Kasumi-1 (cell line): ENCODE data around the gene ARHGDIB.

Source experiments
- DNase-seq, 2 experiments: peaks; one replicate each; lab custom pipeline; 2025; lab: John Stamatoyannopoulos, UW

ARHGDIB gene

GRCh38 chr12:14982991-14983390 is 21.6 kb upstream of the ARHGDIB start:
- no peak for DNase-seq

GRCh38 chr12:14982562-14982961 is 21.2 kb upstream of the ARHGDIB start:
- peak in 1 of 2 experiments; percentile 2 for DNase-seq

DNA sequence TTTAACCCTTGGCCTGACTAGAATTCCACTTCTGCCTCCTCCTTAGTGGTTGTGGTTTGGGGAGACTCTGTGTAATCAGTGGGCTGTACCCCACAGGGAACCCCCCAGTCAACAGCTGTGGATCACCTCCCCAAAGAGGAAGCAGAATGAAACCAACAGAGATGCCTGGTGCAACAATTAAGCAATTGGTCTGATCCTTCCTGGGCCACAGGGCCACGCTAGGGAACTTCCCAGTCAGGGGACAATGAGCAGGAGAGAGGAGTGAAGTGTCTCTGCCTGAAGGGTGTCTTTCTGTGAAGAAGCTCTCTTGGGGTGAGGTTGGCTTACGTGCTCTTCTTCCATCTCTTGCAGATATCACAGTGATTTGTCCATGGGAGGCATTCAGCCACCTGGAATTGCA is 19.6 kb upstream of the ARHGDIB start:
- peak; percentile 43 to 55 for DNase-seq

DNA sequence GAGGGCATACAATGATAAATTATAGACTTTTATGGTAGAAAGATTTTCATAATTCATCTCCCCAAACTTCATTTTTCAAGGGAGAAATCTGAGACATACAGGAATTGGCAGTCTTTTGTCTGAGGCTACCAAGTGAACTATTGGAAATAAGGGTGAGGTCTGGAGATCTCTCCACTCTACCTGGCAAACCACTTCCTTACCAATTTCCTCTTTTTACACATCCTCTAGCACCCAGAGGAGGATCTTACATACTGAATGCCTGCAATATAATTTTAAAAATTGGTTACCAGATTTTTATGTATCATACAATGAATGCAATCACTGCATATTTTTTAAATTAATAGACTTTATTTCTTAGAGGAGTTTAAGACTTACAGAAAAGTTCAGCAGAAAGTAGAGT is 18.1 kb upstream of the ARHGDIB start:
- DNase-seq = no peak

GRCh38 chr12:14976658-14977057 is 15.3 kb upstream of the ARHGDIB start:
- no peak for DNase-seq

- DNase-seq = no peak
Observed at GRCh38 chr12:14975457-14975856, 14.1 kb upstream of the ARHGDIB start.

GRCh38 chr12:14974633-14975032 is 13.2 kb upstream of the ARHGDIB start:
- DNase-seq = no peak

GRCh38 chr12:14972816-14973215 is 11.4 kb upstream of the ARHGDIB start, which contains the start of gene PDE6H:
TSS of gene PDE6H (plus strand) at chr12:14973042. CDS start at chr12:14978013, 4,971 bp downstream.
- no peak for DNase-seq

- DNase-seq = no peak
Observed at GRCh38 chr12:14970473-14970872, 9.1 kb upstream of the ARHGDIB start.

- DNase-seq = no peak
Observed at GRCh38 chr12:14968478-14968877, 7.1 kb upstream of the ARHGDIB start.

GRCh38 chr12:14965221-14965620 is 3.8 kb upstream of the ARHGDIB start:
- no peak for DNase-seq

DNA sequence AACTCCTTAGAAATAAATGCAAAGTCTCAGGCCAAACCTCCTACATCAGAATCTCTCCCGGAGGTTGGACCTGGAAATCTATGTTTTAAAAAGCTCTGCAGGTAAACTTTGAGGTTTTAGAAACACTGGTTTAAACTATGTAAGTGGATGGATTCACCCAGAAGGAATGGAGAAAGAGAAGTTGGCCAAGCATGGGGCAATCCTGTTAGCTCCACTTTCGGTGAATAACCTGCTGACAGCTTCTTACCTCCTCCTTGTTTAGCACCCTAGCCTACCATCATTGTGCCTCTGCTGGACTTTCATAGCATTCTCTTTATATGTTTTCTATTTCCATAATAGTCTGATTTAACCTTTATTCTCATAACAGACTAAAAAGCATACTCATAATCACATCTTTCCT is 3.0 kb upstream of the ARHGDIB start:
- no peak for DNase-seq

GRCh38 chr12:14963520-14963919 is 2.1 kb upstream of the ARHGDIB start:
- peak in 1 of 2 experiments; percentile 11 for DNase-seq

DNA sequence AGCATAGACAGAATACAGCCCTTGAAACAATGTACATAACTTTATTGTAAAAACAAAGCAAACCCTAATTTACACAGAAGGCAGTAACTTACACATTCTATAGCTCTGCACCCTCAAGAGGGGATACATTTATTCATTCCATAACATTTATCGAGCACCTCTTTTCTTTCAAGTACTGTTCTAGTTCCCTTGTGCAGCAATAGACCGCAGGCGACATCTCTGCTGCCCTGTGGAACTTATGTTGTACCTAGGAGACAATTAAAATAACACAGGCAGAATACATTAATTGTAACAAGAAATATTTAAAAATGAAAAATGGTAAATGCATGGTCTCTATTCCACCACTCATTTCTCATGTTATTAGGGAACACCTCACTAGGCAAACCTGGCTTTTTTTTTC is 1.4 kb upstream of the ARHGDIB start:
- peak in 1 of 2 experiments; percentile 37 for DNase-seq

DNA sequence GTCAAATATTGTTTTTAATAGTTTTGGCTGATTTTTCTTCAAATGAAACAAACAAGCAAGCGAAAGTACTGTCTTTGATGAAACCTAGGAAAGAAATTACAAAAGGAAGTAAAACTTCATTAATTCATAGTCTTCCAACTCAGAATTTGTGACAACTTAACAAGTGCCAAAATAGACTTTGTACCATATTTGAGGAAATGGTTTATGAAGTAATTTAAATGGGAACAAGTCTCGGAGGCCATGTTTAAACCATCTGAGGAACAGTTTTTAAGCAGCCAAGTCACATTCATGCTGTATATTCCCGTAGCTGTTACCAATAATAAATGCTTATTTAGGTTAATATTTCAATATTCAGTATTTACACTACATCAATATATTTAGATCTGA is 745 bp upstream of the ARHGDIB start:
- DNase-seq = peak; percentile 27 to 58

- peak; percentile 77 to 80 for DNase-seq
Observed at GRCh38 chr12:14960548-14961465, 594 bp downstream of the ARHGDIB start.

DNA sequence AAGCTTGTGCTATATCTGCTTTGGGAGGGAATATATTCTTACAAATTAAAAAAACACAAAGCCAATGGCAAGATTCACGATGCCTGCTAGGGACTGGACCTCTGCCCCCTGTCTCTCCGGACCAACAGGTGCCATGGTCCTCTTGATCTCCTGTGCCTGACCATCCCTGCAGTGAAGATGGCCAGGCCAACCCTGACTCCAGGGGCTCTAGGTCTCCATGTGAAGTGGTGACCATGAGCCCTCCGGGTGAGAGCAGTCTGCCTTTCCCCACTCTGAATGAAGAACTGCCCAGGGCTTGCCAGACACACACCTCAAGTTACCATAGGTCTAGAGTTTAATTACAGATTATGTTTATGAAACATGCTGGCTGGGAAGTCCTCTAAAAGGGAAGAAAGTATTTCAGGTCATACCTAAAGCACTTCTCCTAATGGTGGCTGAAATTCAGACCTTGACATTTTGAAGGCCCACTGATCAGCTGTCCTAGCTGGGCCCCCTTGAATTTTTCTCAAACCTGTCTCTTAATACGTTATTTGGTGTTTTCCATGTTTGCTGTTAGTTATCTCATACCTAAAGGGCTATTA is 1.4 kb downstream of the ARHGDIB start:
- no peak for DNase-seq

- DNase-seq = peak; percentile 13 to 14
Observed at GRCh38 chr12:14959463-14959862, 1.9 kb downstream of the ARHGDIB start.

DNA sequence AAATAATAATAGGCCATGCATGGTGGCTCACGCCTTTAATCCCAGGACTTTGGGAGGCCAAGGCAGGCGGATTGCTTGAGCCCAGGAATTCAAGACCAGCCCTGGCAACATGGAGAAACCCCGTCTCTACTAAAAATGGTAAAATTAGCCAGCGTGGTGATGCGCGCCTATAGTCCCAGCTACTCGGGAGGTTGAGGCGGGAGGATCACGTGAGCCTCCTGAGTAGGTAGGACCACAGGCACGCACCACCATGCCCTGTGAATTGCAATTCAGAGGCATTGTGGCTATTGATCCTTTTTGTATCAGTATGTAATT is 2.3 kb downstream of the ARHGDIB start:
- DNase-seq = no peak

GRCh38 chr12:14958361-14959125 is 2.9 kb downstream of the ARHGDIB start:
- no peak for DNase-seq

- peak; percentile 31 to 35 for DNase-seq
Observed at GRCh38 chr12:14957551-14958168, 3.7 kb downstream of the ARHGDIB start.

DNA sequence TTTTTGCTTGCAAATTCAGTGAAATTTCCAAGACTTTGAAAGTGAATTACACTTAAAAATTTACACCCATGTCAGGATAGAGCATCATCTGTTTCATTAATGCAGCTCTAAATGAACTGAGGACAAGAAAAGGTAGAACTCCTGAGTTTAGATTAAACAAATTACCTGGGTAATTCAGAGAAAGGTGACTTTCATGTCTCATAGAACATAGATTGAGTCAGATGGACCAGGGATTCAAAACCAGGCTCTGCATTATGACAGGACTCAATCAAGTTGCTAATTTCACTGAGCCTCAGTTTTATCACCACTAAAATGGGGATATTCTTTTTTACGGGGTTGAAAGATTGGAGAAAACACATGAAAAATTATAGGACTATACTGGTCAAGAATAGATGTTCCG is 4.5 kb downstream of the ARHGDIB start:
- no peak for DNase-seq
